HG02642 (cell line): ENCODE data around the gene CX3CR1.

Source experiments
- ATAC-seq: cut with Tn5 transposase; IDR thresholded peaks from one replicate; pipeline ENCODE4 v1.9.1; 2021; ENCODE audit warnings: mild to moderate bottlenecking; ENCODE audit not compliant: unreplicated experiment, poor library complexity

CX3CR1 gene

GRCh38 chr3:39271363-39271914 is 8.4 kb downstream of the CX3CR1 start:
- ATAC-seq, result no peak

GRCh38 chr3:39269528-39269927 is 10.3 kb downstream of the CX3CR1 start:
- ATAC-seq, result no peak

DNA sequence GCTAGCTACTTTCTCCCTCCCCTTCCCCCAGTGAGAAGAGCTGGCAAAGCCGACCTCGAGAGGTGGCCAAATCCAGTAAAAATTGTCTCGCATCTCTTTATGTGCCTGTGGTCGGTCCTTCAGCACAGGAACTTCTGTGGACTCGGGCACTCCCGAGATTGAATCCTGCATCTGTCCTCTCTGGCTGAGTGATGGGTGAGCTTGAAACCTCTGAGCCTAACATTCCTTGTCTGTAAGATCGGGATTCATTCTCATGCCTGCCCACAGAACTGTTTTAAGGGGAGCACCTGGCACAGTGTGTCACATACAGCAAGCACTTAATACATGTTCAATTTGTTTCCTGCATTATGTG is 11.3 kb downstream of the CX3CR1 start:
- ATAC-seq, result no peak

DNA sequence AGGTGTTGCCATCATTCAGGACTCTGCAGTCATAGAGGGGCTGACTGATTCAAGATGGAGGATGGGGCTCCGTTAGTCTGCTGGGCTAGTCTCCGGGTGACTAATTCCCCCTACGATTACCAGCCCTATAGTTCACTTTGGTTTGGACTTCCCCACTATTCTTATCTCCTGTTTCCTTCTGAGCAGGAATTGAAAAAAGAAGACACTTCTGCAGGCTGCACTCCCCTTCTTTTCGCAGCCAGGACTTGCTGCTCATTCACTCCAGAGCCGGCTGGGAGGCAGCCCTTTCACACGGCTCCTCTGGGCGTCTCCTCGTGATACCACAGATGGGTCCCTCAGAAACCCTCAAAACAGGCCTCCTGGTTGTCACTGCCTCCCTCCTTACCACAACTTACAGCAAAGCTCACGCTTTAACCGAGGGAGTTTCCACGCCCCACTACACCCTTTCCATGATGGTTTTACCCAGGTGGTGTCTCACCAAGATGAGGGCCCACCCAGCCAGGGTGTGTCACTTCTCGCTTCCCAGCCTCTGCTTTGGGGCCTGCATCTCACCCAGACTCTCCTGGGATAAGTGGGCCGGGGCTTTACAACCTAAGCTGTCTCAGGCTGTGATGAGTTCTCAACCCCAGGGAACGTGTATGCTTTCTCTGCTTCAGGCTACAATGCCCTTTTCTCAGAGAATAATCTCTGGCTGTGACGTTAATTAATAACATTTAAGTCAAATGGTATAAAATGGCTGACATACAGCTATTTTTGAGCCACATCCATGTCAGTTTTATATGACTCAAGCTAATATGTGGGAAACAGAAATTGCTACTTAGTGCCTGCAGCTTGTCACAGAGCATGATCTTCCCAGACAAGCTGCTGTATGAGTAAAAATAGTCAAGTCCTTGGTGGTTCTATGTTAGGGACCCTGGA is 11.9 kb downstream of the CX3CR1 start:
- ATAC-seq, result no peak

- no peak for ATAC-seq
Observed at GRCh38 chr3:39264053-39264452, 15.8 kb downstream of the CX3CR1 start.

DNA sequence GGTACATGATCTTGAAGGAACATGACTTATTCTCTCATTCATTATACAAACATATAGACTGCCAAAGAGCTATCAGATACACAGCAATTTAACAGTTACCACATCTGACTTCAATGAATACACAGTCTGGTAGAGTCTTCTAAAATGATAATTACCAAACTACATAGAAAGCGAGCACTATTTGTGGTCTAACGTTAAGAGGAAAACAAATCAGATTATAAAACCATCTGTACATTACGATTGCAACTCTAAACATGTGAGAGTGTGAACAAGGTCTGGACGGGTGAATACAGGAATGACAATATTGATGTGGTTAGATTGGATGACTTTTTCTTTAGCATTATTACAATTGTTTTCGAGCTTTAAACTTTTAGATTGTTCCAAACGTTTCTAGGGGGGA is 16.3 kb downstream of the CX3CR1 start:
- no peak for ATAC-seq

GRCh38 chr3:39262846-39263245 is 17.0 kb downstream of the CX3CR1 start:
- no peak for ATAC-seq

DNA sequence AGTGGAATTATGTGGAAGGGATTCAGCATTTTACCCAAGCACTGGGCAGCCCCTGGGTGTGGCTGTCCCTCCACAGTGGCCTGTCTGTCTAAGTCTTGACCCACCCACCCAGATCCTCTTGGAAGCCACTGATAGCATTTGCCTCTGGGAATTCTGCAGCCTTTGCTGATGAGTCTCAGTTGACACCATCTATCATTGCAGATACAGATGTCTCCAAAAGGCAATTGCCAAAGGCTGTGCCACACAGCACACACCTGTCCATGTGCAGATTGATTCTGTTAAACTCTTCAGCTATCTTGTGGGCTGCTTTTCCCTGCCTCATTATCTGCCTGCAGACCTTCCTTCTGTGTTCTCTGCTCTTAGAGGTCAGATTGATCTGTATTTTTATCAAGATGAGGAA is 18.1 kb downstream of the CX3CR1 start:
- no peak for ATAC-seq

- no peak for ATAC-seq
Observed at GRCh38 chr3:39260957-39261356, 18.9 kb downstream of the CX3CR1 start.

DNA sequence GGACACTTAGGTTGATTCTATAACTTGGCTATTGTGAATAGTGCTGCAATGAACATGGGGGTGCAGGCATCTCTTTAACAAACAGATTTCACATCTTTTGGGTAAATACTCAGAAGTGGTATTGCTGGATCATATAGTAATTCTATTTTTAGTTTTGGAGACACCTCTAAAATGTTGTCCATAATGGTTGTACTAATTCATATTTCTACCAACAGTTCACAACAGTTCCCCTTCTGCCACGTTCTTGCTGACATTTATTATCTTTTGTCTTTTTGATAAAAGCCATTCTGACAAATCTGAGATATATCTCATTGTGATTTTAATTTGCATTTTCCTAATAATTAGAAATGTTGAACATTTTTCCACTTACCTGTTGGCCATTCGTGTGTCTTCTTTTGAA is 19.5 kb downstream of the CX3CR1 start:
- ATAC-seq, result no peak

GRCh38 chr3:39255503-39256325 is 24.1 kb downstream of the CX3CR1 start:
- ATAC-seq, result peak; percentile 99

- no peak for ATAC-seq
Observed at GRCh38 chr3:39254806-39255449, 24.9 kb downstream of the CX3CR1 start.

DNA sequence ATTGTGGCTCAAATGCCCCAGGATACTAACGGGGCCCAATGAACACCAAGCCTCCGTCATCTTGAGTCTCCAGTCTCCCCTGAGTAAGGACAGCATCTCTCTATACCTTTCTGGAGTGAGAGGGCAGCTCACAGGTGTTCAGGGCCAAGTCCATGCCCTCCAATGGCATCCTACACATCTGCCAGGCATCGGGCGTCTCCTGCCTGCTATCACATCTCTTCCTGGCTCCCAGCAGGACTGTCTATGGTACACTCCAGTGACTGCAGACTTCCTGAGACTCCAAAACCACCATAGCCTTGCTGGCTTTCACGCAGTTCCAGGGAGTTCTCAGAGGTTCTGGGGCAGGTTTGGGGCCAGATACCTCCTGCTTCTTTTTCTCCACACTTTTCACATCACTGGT is 28.3 kb downstream of the CX3CR1 start:
- no peak for ATAC-seq

DNA sequence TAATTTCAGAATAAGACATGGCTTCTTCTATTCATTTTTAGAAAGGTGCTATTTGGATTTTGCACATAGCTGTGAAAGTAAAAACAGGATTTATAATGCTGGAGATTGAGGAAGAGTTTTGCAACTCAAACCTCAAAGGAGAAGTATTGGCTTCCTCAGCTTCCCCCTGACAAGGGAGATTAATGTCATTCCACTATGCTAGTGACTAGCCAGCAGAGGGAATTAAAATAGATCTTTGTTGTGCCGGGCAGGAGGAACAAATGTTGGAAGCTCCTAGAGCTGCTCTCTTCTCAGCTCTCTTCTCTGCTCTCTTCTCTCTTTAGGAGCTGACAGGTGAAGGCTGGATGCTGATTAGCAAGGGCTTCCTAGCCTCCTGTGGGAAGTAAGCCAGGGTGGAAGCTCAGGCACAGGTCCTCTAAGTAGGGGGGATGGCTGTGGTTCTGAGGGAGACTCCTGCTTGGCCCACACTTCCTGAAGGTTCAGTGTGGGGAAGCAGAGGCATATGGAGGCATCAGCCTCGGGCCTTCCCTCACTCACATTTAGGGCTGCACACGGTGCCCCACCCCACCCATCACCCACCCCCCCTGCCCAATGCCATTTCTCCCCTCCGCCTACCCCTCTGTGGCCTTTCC is 29.6 kb downstream of the CX3CR1 start:
- ATAC-seq, result no peak

DNA sequence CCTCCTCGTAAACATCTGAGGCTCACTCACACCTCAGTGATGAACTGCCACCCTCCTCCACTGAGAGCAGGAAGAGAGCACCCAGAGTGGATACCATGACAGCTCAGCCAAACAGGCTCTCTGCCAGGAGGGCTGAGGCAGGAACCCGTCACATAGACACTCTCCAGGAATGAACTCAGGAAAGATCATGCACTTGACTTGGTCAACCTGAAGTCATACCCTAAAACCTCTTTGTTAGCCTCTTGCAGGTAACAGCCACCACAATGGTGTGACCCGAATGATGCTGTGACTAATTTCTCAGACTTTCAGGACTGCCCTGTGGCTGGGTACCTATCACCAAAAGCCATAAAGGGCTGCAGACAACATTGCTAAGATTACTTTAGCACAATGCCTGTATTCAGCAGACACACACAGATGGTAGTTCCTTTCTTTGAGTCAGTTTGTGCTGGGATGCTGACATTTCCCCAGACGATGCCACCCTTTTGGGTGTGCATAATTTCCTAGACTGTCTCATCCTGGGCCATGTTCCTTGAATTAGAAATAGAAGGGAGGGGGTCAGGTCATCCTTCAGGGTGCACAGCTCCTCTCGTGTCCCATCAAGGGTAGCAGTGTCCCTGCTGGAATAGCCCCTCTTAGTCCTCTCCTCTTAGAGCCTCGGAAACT is 30.3 kb downstream of the CX3CR1 start:
- ATAC-seq, result peak; percentile 55

DNA sequence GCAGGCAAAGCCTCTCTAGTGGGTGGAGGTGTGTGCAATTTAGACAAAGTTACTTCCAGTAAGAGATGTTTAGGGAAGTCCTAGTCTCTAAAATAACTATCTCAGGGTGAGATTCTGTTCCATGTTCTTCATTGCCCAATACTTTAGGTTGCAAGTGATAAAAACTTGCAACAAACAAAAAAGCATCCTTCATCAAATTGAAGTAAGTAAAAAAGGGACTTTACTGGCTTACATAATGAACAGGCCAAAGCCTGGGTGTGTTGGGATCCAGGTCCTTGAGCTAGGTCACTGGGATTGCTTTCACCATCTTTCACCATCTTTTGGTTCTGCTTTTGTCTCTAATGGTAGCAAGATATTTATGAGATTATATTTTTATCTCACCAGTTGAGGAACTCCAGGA is 38.3 kb downstream of the CX3CR1 start:
- ATAC-seq, result no peak

DNA sequence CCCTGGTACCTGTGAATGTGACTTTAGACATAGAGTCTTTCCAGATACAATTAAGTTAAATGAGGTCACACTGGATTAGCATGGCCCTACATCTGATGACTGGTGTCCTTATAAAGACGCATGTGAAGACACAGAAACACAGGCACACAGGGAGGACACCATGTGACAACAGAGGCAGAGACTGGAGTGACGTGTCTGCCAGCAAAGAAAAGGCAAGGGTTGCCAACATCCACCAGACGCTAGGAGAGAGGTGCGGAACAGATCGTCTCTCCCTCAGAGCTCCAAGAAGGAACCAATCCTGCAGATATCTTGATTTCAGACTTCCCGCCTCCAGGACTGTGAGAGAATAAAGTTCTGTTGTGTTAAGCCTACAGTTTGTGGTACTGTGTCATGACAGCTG is 42.8 kb downstream of the CX3CR1 start:
- ATAC-seq, result no peak

DNA sequence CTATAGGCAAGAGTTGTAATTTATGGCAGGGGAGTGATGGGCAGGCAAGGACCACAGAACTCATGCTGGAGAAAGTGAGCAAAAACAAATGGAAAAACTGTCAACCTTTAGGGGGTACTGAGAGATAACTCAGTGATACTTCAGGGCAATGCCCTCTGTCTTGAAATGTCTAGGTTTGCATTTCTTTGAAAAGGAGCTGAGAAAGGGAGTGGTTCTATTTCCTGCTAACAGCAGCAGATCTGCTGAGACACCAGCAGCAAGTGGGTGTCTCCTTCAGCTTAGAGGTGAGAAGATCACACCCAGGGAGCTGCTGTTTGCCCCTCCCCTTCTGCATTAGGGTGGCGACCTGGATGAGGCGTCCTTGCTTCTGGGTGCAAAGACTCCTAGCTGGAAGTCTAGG is 45.2 kb downstream of the CX3CR1 start:
- ATAC-seq, result no peak

DNA sequence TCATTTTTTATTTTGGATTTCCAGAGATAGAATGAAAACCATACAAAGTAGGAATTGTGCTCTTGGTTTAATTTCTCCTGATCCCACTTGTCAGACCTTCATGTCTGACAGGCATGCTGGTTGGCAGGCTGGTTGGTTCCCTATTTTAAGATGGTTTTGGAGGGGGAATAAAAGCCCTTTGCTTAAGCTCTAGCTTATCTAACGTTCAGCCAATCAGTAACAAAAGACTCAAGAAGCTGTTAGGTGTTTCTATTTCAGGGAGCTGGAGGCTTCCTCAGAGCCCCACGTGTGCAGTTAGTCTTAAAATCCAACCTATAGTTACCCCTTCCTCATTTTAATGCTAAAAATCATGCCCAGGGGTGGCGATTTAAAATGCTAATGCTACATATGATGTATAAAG is 47.0 kb downstream of the CX3CR1 start:
- no peak for ATAC-seq

- ATAC-seq, result no peak
Observed at GRCh38 chr3:39230453-39230852, 49.4 kb downstream of the CX3CR1 start.
